ENCODE measurements around the gene AGMO. TPM values are rescaled to one million over a fixed set of nuclear protein-coding genes. Genes with fewer than 3 reads are reported as not detected.

Gene AGMO
- total and polyA plus RNA-seq, 2 of the 8 experiments (the other 6 are each of a cell fraction or from before 2014, with no cell fraction given) = 0.22 to 0.45 TPM

GRCh38 chr7:15495170-15495569 is 66.6 kb downstream of the AGMO start (continued):
- TF ChIP-seq ATF2 (IDR thresholded peaks at IDR 0.05; ENCODE audit: low read length) (no peak), EP300 (IDR thresholded peaks at IDR 0.05; ENCODE audit: borderline replicate concordance in 1 of 2, low read depth in 2 of 2, low read length in 2 of 2) (no peak), HDAC6 (IDR thresholded peaks at IDR 0.05; ENCODE audit: low read depth, low read length) (no peak)
